ENCODE results near the gene VRK1.

DNA sequence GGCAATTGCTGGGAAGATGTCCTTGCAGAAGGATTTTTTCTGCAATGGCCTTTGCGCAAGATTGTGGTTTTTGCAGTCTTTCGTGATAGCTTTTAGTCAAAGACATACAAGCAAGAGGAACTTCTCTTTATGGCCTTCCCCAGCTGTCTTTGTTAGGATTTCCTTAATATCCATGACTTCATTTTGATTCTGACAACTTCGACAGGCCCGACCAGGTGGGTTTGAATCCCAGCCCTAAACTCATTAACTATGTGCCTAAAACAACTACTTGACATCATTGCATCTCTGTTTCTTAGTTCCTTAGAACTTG lies 13.3 kb upstream of the VRK1 start:
- TF ChIP-seq, protein P1, sequence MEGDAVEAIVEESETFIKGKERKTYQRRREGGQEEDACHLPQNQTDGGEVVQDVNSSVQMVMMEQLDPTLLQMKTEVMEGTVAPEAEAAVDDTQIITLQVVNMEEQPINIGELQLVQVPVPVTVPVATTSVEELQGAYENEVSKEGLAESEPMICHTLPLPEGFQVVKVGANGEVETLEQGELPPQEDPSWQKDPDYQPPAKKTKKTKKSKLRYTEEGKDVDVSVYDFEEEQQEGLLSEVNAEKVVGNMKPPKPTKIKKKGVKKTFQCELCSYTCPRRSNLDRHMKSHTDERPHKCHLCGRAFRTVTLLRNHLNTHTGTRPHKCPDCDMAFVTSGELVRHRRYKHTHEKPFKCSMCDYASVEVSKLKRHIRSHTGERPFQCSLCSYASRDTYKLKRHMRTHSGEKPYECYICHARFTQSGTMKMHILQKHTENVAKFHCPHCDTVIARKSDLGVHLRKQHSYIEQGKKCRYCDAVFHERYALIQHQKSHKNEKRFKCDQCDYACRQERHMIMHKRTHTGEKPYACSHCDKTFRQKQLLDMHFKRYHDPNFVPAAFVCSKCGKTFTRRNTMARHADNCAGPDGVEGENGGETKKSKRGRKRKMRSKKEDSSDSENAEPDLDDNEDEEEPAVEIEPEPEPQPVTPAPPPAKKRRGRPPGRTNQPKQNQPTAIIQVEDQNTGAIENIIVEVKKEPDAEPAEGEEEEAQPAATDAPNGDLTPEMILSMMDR (IDR thresholded peaks at IDR 0.05; ENCODE audit: low read depth, low read length, missing input control) = no peak
- TF ChIP-seq EGR1 (IDR thresholded peaks at IDR 0.05; ENCODE audit: low read depth in 2 of 2) (no peak), YY1 (IDR thresholded peaks at IDR 0.05) (no peak), RAD21 (IDR thresholded peaks at IDR 0.05) (no peak), GABPA (IDR thresholded peaks at IDR 0.05 in 1 of 2, conservative IDR thresholded peaks at IDR 0.05 in 1 of 2) (no peak), SP1 (IDR thresholded peaks at IDR 0.05) (no peak), TAF1 (conservative IDR thresholded peaks at IDR 0.05) (no peak), FOXA1 (IDR thresholded peaks at IDR 0.05) (no peak)
- TF ChIP-seq, protein P2, sequence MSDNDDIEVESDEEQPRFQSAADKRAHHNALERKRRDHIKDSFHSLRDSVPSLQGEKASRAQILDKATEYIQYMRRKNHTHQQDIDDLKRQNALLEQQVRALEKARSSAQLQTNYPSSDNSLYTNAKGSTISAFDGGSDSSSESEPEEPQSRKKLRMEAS (IDR thresholded peaks at IDR 0.05) = no peak
- TF ChIP-seq, protein P3, sequence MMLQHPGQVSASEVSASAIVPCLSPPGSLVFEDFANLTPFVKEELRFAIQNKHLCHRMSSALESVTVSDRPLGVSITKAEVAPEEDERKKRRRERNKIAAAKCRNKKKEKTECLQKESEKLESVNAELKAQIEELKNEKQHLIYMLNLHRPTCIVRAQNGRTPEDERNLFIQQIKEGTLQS (IDR thresholded peaks at IDR 0.05) = no peak

Data from liver (tissue), 3 donors.